Endodermal cell (in vitro differentiated cells): Measurements from ENCODE around the gene ESD. TPM values are rescaled to one million over a fixed set of nuclear protein-coding genes. Genes with fewer than 3 reads are reported as not detected.
A peak's percentile ranks its signal among the peaks of the same experiment; 100 is the strongest.

Source experiments
- DNase-seq: peaks from one replicate; pipeline ENCODE4 v3.0.0-alpha.2; 2017
- H3K27ac ChIP-seq: 2 replicates; pipeline ENCODE4 v1.5.1; 2013; ENCODE audit warnings: mild to moderate bottlenecking, low read depth, low read length, moderate library complexity
- H3K27me3 ChIP-seq: 2 replicates; pipeline ENCODE4 v1.6.1; 2013; ENCODE audit warnings: mild to moderate bottlenecking, low read length, moderate library complexity; ENCODE audit not compliant: insufficient read depth, control insufficient read depth, poor library complexity, severe bottlenecking
- H3K36me3 ChIP-seq: 2 replicates; pipeline ENCODE4 v1.7.0; 2013; ENCODE audit warnings: mild to moderate bottlenecking, low read length, moderate library complexity; ENCODE audit not compliant: control insufficient read depth, insufficient read depth
- H3K4me1 ChIP-seq: one replicate; pipeline ENCODE4 v1.7.0; 2013; ENCODE audit warnings: low read length; ENCODE audit not compliant: control insufficient read depth, insufficient read depth
- H3K4me3 ChIP-seq: 2 replicates; pipeline ENCODE4 v1.5.1; 2013; ENCODE audit warnings: mild to moderate bottlenecking, low read length, moderate library complexity
- H3K9ac ChIP-seq: 2 replicates; pipeline ENCODE4 v1.6.1; 2013; ENCODE audit warnings: mild to moderate bottlenecking, low read length, moderate library complexity; ENCODE audit not compliant: poor library complexity, severe bottlenecking; ENCODE audit errors: extremely low read depth
- H3K9me3 ChIP-seq: 2 replicates; pipeline ENCODE4 v1.6.1; 2013; ENCODE audit warnings: mild to moderate bottlenecking, low read length, moderate library complexity; ENCODE audit not compliant: control insufficient read depth
- H3K27ac Mint-ChIP-seq: 2 replicates; pipeline ENCODE4 v1.8.0; 2020; ENCODE audit warnings: mixed read lengths
- H3K27me3 Mint-ChIP-seq: 2 replicates; pipeline ENCODE4 v1.8.0; 2021; ENCODE audit warnings: mild to moderate bottlenecking, mixed read lengths; ENCODE audit not compliant: insufficient read depth
- H3K36me3 Mint-ChIP-seq: 2 replicates; pipeline ENCODE4 v1.8.0; 2020; ENCODE audit warnings: low read depth, mixed read lengths
- H3K4me1 Mint-ChIP-seq: 2 replicates; pipeline ENCODE4 v1.8.0; 2020; ENCODE audit warnings: mixed read lengths
- H3K4me3 Mint-ChIP-seq: 2 replicates; pipeline ENCODE4 v1.8.0; 2020; ENCODE audit warnings: mild to moderate bottlenecking, moderate library complexity, mixed read lengths
- H3K9me3 Mint-ChIP-seq: 2 replicates; pipeline ENCODE4 v1.8.0; 2020; ENCODE audit warnings: mild to moderate bottlenecking, mixed read lengths
- CTCF ChIP-seq: fragments of 200-600 bp; sonication (generic); conservative IDR thresholded peaks from 2 replicates; pipeline ENCODE4 v1.5.0; 2021; ENCODE audit warnings: antibody characterized with exemption, mild to moderate bottlenecking
- WGBS, 2 experiments: methylation state at CpG; one replicate each; pipeline versions ENCODE4 v1.1.5 to v1.1.7; 2013; ENCODE audit warnings: missing lambda C conversion rate in 2 of 2, mixed read lengths in 1 of 2; ENCODE audit not compliant: insufficient coverage in 1 of 2, insufficient read length in 1 of 2; 5-methylcytosine and 5-hydroxymethylcytosine counted together
- total RNA-seq, 2 donors: library from RNA; stranded (reverse); fragmentation: NEBNext Ultra II Directional in 1 of 2; extraction: Animal tissue kit (Norgen Biotek cat#: 25700) in 1 of 2; gene quantifications; 2 replicates in 1 of 2; 3 replicates in 1 of 2; pipeline ENCODE4 v1.2.1, GENCODE V29; 2021

ESD gene
- total RNA-seq, 2 donors from 2014 or later, result 55.5 to 67.7 TPM

- no peak overlapping the region for H3K27ac ChIP-seq
- DNase-seq, result no peak
- 86 to 89% methylated on average over 3 to 4 of the region's 4 CpGs for WGBS, 2 experiments
- H3K27me3 ChIP-seq, result no peaks in the 10 kb centered on the region
- Mint-ChIP-seq H3K9me3 (no peaks in the 10 kb centered on the region), H3K27ac (no peak overlapping the region), H3K4me1 (peaks cover 10% of the 10 kb centered on the region), H3K4me3 (no peak overlapping the region), H3K36me3 (no peaks in the 10 kb centered on the region), H3K27me3 (no peaks in the 10 kb centered on the region)
- no peak overlapping the region for H3K4me3 ChIP-seq
- no peaks in the 10 kb centered on the region for H3K36me3 ChIP-seq
- no peaks in the 10 kb centered on the region for H3K9me3 ChIP-seq
- peaks cover 3% of the 10 kb centered on the region for H3K4me1 ChIP-seq
- no peak for TF ChIP-seq CTCF
- H3K9ac ChIP-seq, result no peak overlapping the region
Measured at GRCh38 chr13:46799139-46799538, 2.2 kb upstream of the ESD start.

GRCh38 chr13:46797501-46798237 is 708 bp upstream of the ESD start:
- Histone ChIP-seq H3K9me3 (no peaks in the 10 kb centered on the region), H3K9ac (peak overlapping the region; percentile 27), H3K4me3 (peak overlapping the region; percentile 87), H3K27ac (peak overlapping the region; percentile 3), H3K36me3 (no peaks in the 10 kb centered on the region), H3K27me3 (no peaks in the 10 kb centered on the region), H3K4me1 (peaks cover 3% of the 10 kb centered on the region)
- 77 to 82% methylated on average over 6 to 9 of the region's 9 CpGs for WGBS, 2 experiments
- no peaks in the 10 kb centered on the region for H3K9me3 Mint-ChIP-seq
- peak overlapping the region; percentile 88 for H3K4me3 Mint-ChIP-seq
- DNase-seq, result no peak
- no peak for TF ChIP-seq CTCF
- peak overlapping the region; percentile 95 for H3K27ac Mint-ChIP-seq
- H3K27me3 Mint-ChIP-seq, result no peaks in the 10 kb centered on the region
- peaks cover 10% of the 10 kb centered on the region for H3K4me1 Mint-ChIP-seq
- H3K36me3 Mint-ChIP-seq, result no peaks in the 10 kb centered on the region

GRCh38 chr13:46796129-46796514 is 839 bp downstream of the ESD start:
- Histone ChIP-seq H3K4me3 (peak overlapping the region; percentile 87), H3K27ac (no peak overlapping the region), H3K4me1 (peaks cover 3% of the 10 kb centered on the region), H3K36me3 (peaks cover 7% of the 10 kb centered on the region), H3K9ac (no peak overlapping the region), H3K9me3 (no peaks in the 10 kb centered on the region), H3K27me3 (no peaks in the 10 kb centered on the region)
- peak overlapping the region; percentile 95 for H3K27ac Mint-ChIP-seq
- peaks cover 10% of the 10 kb centered on the region for H3K4me1 Mint-ChIP-seq
- H3K27me3 Mint-ChIP-seq, result no peaks in the 10 kb centered on the region
- DNase-seq, result no peak
- WGBS, 2 experiments, result 71 to 84% methylated on average over 2 to 5 of the region's 5 CpGs
- TF ChIP-seq CTCF, result no peak
- H3K9me3 Mint-ChIP-seq, result no peaks in the 10 kb centered on the region
- peak overlapping the region; percentile 88 for H3K4me3 Mint-ChIP-seq
- no peaks in the 10 kb centered on the region for H3K36me3 Mint-ChIP-seq
